Activated CD4-positive, alpha-beta T cell treated with anti-CD3 and anti-CD28 coated beads, Interleukin-2, amount 50 U/mL, for 16 hours (primary cell): ENCODE data around the gene ANXA11.
"Not testable (repeated sequence)": the region's sequence is repeated elsewhere in the genome, so short reads cannot be mapped to it uniquely, and the experiment has no call there.

Experiments
- DNase-seq: peaks from one replicate; pipeline ENCODE4 v3.0.0-alpha.2; 2020

Gene ANXA11

DNA sequence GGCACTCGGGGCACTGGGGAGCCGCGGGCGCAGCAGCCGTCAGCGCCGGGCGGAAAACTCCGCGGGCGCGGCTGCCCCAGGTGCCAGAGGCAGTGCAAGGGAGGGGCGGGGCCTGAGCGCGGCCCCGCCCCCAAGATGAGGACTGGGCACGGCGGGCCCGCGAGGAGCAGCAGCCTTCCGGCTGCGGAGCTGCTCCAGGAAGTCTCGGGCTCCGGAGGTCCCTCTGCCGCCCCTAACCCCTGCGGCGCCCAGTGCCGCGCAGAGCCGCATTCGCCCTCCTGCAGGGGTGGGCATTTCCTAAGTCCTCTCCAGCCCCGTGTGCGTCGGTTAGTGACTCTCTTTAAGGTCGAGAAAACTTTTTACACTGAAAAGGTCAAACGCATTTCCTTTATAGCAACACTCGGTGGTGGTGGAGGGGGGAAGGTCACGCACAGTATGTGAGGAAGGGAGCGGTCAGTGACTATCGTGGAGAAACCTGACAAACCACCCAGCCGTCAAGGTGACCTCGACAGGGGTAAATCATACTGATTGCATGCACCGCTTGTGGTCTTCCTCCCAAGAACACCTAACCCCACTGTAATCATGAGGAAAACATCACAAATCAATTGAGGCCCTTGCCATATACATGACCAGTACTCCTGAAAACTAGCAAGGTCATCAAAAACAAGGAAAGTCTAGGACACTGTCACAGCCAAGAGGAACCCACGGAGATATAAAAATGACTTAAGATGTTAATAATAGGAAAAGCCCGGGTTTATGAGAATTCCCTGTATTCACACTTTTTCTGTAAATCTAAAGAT, at the start of gene ANXA11:
ANXA11 (minus strand) TSS at position 61 of the 800 bp plus-strand sequence. CDS start 32,676 bp downstream, outside the sequence.
- peak; percentile 90 for DNase-seq

DNA sequence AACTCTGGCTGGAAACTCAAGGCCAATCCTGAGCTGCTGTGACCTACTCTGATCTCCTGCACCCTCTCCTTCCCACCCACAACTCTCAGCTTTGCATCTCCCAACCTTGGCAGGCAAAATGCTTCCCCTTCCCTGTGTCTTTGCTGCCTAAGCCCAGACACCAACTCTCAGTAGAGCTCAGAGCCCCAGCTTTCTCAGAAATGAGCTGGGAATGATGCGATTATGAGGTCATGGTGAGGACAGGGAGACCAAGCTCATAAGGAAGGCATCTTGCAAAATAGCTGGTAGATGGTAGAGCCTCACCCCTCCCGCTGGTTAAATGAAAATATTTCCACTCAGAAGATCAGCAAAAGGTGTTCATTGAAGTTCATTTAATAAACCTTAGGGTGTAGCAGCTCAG, 49.4 kb upstream of the ANXA11 start:
- not testable (repeated sequence) for DNase-seq

DNA sequence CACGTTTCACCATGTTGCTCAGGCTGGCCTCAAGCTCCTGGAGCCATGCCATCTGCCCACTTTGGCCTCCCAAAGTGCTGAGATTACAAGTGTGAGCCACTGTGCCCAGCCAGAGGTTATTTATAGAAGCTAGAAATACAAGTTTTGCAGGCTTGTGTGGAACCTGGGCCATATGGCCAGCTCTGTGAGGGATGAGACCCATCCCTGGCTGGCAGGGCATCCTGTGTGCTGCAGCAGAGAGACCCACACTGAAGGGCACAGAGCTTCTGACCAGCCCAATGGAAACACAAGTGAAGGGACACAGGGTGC, 48.6 kb upstream of the ANXA11 start:
- DNase-seq: not testable (repeated sequence)

DNA sequence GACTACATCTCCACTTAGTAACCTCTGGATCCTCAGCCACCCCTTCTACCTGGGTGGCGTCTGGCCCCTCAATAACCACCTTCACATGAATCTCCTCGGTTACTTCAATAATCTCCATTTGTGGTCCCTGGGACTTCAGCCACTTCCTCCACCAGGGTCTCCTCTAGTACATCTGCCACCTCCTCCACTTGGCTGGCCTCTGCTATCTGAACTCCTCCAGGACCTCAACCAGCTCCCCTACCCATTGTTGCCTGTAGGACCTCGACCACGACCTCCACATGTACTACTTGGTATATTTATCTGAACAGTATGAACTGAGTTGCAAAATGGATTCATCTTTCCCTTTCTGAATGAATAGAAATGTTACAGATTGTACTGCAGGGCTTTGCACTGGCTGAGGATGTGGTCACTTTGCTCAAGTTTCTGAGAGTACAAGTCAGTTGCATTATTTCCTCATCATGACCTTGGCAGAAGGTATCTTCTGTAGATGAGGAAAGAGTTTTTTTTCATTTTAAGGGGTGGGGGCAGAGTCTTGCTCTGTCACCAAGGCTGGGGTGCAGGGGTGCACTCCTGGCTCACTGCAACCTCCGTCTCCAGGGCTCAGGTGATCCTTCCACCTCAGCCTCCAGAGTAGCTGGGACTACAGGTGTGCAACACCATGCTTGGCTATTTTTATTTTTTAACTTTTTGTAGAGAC, 48.1 kb upstream of the ANXA11 start:
- DNase-seq: peak; percentile 76

GRCh38 chr10:80252296-80252887, 47.1 kb upstream of the ANXA11 start:
- no peak for DNase-seq

DNA sequence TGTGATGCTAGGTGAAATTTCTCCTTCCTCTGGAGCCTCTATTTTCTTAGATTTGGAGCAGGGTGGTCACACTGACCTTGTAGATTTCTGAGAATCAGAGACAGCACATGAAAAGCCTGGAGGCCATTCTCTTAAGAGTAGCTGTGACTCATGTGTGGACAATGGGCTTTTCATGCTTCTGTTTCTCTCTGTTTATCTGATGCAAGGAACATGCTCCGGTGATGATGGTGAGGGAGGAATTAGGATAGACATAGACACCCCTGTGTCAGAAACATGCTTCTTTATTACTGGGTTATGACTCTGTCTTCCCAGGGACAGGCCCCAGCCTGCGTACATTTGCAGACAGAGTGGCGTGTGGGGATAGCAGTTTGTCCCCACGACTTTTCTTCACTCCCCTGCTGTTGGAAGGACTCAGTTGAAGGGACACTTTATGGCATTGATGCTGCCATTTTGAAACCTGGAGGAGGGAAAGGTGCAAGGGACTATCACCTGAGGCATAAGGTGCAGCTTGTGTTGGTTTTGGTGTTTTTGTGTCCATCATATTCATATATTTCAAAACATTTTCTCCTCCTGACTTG, 46.5 kb upstream of the ANXA11 start:
- DNase-seq: not testable (repeated sequence)

GRCh38 chr10:80250399-80250798, 45.1 kb upstream of the ANXA11 start:
- DNase-seq: not testable (repeated sequence)

DNA sequence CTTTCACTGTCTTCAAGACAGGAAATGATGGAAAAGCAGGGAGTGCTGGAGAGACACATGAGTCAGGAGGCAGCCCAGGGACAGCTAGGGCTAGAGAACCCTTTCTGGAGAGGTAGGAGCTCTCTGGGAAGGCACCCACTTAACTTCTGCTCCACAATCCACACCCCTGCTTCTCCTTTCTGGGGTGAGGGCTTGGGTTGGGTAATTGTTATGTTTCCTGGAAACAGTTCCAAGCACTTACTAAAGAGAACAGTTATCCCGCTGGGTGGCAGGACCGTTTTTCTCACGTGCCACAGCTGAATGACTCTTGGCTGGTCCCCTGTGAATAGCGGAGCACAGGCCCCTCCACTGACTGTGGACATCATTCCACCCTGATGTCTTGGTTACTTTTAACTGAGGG, 44.6 kb upstream of the ANXA11 start:
- not testable (repeated sequence) for DNase-seq

GRCh38 chr10:80247611-80248010, 42.3 kb upstream of the ANXA11 start:
- not testable (repeated sequence) for DNase-seq

DNA sequence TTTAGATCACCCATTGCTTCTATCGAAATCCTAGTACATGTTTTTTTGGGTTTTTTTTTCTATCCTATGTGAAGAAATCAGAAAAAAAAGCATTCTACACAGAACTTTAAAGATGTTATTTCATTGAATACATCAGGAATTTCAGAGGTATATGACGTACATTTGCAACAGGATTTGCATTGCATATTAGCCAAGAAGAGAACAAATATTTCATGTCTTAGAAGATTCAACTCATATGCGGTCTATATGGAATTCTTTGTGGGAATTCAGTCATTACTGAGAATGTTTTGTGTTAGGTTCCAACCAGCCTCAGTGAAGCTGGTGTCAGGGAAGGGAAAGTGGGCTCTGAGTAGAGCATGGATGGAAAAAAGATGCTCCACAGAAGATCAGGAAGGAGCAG, 39.0 kb upstream of the ANXA11 start:
- DNase-seq: not testable (repeated sequence)

GRCh38 chr10:80242341-80242740, 37.0 kb upstream of the ANXA11 start:
- not testable (repeated sequence) for DNase-seq

GRCh38 chr10:80236457-80236856, 31.1 kb upstream of the ANXA11 start:
- DNase-seq: not testable (repeated sequence)

DNA sequence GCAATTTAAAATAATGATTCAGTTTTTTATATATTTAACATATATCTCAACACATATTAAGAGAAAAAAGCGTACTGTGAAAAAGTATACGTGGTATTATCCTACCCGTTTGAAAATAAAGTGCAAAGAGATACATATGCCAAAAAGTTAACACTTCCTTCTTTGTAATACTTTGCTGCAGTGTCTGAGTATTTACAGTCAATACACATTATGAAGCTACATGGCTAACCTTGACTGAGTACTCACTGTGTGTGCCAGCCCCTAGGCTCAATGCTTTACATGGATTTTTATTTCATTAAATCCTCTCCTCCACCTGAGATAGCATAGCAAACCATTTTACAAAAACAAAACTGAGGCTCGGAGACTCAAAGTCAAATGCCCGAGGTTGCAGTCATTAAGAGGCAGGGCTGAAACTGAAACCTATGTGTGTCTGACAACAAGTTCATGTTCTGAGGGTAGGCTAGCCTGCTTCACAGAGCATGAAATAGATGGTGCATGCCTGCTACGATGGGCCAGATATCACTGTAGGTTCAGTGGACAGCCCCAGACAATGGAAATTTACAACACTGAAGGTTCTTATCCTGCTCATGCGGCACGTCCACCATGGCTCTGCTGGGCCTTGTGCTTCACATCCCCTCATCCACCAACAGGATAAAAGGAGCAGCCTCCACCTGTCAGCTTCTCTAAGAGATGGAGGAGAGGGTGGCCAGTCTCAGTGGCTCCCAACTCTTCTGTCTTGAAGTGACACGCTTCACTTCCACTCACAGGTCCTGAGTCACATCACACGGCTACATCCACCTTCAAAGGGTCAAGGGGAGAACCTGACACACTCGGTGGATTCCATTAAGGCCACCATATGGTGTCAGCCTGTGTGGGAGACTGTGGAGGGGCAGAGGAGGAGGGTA, 29.2 kb upstream of the ANXA11 start:
- peak; percentile 12 for DNase-seq

GRCh38 chr10:80233871-80234270, 28.5 kb upstream of the ANXA11 start:
- DNase-seq: not testable (repeated sequence)

GRCh38 chr10:80226723-80227122, 21.4 kb upstream of the ANXA11 start:
- DNase-seq: not testable (repeated sequence)

- DNase-seq: not testable (repeated sequence)
These were observed 17.7 kb upstream of the ANXA11 start for GRCh38 chr10:80223031-80223419.

- DNase-seq: peak; percentile 82
These were observed 13.5 kb upstream of the ANXA11 start for GRCh38 chr10:80218878-80219277.

DNA sequence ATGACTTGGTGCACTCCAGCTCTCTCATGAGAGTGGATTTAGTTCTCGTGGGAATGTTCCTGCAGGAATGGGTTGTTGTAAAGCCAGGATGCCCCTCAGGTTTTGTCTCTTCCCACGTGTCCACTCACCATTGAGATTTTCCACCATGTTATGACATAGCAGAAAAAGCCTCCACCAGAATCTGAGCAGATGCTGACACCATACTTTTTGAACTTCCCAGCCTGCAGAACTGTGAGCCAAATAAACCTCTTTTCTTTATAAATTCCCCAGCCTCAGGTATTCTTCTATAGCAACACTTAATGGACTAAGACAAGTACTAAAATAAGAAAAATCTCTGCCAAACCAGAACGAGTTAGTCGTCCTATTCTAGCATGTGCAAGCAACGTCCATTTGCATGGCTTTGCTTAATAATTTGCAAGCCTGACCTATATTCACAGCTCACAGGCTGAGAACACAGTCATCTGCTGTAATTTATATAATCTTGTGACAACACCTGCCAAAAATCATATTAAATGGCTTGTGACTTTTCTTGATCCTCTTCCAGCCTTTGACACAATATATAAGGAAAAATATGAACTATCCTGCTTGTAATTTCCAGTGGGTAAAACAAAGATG, 9.1 kb upstream of the ANXA11 start:
- not testable (repeated sequence) for DNase-seq

DNA sequence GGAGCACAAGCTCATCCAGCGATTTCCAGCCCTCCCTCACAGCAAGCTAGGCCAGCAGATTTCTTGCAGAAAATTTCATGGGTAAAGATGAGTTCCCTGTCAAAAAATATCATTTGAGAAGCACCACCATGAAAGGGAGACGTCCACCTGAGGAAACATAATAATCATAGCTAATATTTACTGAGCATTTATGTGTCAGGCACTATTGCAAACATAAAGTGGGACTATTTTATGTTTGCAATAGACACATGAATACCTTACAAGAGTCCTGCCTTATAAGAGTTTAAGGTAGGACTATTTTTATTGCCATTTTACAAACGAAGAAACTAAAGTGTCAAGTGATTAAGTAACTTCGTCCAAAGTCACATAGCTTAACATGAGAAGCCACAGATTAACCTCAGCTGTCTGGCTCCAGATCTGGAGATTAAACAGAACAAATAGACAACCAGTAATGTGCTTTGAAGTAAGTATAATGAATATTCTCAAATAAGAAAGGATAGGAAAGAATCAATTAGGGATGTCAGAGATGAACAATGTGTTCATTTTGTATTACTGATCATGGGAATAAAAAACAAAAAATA, 7.3 kb upstream of the ANXA11 start:
- not testable (repeated sequence) for DNase-seq

DNA sequence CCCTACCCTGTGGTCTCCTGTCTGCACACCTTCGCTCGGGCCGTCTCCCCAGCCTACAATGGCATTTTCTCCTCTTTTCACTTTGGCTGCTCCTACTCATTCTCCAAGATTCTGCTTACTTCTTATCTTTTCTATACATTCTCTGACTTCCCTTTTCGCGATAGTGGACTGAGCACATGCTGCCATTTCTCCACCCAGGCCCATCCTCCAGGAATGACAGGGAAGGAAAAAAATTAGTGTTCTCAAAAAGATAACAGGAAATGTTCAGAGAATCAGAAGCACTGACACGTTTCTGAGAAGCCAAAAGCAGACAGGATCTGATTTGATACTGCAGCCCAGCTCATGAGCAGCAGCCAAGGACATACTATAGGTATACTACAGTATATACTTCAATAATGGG, 6.4 kb upstream of the ANXA11 start:
- DNase-seq: no peak

DNA sequence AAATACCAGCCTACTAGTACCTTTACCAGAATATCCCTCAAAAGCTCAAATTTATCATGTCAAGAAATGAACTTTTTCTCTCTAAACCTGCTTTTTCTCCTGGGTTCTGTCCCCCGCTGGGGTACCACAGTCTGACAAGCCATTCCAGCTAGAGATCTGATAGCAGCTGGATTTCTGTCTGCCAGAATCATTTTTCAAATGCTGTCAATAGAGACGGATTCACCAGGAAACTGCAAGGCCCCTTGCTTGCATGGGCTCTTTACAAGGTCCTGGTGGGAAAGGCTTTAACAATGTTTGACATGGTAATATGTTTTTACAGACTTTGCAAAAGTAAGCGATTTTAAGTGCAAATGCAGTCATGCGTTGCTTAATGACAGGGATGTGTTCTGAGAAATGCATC, 4.9 kb upstream of the ANXA11 start:
- no peak for DNase-seq
